IMR-90 (cell line): ENCODE measurements around the gene PDE6B.

Source experiments
- POLR2A ChIP-seq: IDR thresholded peaks from 2 replicates; pipeline ENCODE4 v1.6.1; 2012; ENCODE audit warnings: mild to moderate bottlenecking, low read depth, low read length
- RFX5 ChIP-seq: IDR thresholded peaks from 2 replicates; pipeline ENCODE4 v1.8.0; 2012; ENCODE audit warnings: low read depth, mild to moderate bottlenecking, low read length, moderate library complexity
- SMC3 ChIP-seq: fragments of 150-350 bp; IDR thresholded peaks from 2 replicates; pipeline ENCODE4 v1.6.1; 2016; ENCODE audit warnings: low read depth, mild to moderate bottlenecking, antibody characterized with exemption, low read length, moderate library complexity
- TF ChIP-seq, protein P1 (sequence below): conservative IDR thresholded peaks from 2 replicates; pipeline ENCODE4 v1.5.1; 2012; ENCODE audit warnings: mild to moderate bottlenecking, low read depth, low read length, improper control_type of control experiment
- TF ChIP-seq, protein P2 (sequence below): fragments of 150-350 bp; IDR thresholded peaks from 2 replicates; pipeline ENCODE4 v1.6.1; 2017; ENCODE audit warnings: mild to moderate bottlenecking, antibody characterized with exemption, low read length, low read depth

- TF ChIP-seq, protein P1, sequence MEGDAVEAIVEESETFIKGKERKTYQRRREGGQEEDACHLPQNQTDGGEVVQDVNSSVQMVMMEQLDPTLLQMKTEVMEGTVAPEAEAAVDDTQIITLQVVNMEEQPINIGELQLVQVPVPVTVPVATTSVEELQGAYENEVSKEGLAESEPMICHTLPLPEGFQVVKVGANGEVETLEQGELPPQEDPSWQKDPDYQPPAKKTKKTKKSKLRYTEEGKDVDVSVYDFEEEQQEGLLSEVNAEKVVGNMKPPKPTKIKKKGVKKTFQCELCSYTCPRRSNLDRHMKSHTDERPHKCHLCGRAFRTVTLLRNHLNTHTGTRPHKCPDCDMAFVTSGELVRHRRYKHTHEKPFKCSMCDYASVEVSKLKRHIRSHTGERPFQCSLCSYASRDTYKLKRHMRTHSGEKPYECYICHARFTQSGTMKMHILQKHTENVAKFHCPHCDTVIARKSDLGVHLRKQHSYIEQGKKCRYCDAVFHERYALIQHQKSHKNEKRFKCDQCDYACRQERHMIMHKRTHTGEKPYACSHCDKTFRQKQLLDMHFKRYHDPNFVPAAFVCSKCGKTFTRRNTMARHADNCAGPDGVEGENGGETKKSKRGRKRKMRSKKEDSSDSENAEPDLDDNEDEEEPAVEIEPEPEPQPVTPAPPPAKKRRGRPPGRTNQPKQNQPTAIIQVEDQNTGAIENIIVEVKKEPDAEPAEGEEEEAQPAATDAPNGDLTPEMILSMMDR, result no peak
- TF ChIP-seq SMC3, result no peak
- no peak for TF ChIP-seq POLR2A
- no peak for TF ChIP-seq RFX5
- TF ChIP-seq, protein P2, sequence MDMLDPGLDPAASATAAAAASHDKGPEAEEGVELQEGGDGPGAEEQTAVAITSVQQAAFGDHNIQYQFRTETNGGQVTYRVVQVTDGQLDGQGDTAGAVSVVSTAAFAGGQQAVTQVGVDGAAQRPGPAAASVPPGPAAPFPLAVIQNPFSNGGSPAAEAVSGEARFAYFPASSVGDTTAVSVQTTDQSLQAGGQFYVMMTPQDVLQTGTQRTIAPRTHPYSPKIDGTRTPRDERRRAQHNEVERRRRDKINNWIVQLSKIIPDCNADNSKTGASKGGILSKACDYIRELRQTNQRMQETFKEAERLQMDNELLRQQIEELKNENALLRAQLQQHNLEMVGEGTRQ, result no peak
These were observed 41.6 kb downstream of the PDE6B start for GRCh38 chr4:666822-667544.
